ENCODE data around the gene TIMP3.

DNA sequence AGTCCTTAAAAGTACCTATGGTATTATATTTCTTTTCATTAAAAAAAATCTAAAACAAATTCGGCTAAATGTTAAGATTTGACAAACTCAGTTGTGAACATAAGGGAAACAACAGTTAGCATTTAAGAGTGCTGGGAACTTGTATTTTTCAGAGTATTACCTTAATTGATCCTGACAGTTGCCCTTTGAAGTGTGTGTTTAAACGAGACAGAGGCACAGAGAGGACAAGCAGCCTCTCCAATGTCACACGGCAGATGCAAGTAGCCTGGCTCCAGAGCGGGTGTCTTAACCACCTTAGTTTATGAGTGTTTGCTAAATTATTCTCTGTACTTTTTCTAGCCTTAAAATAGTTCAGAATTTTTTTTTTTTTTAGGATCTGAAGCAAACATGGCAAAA, 80.9 kb downstream of the TIMP3 start:
- TF ChIP-seq ZNF146 (tag by site-specific recombination; IDR thresholded peaks at IDR 0.05) (no peak), ZNF16 (tag by site-specific recombination; IDR thresholded peaks at IDR 0.05; ENCODE audit: low read depth) (no peak), ZBTB7A (tag by site-specific recombination; IDR thresholded peaks at IDR 0.05; ENCODE audit: low read depth) (no peak), ZNF394 (tag by site-specific recombination; IDR thresholded peaks at IDR 0.05; ENCODE audit: borderline replicate concordance) (no peak), ZNF112 (tag by site-specific recombination; IDR thresholded peaks at IDR 0.05) (no peak), ZNF626 (tag by site-specific recombination; IDR thresholded peaks at IDR 0.05) (no peak)
- TF ChIP-seq, protein P1, sequence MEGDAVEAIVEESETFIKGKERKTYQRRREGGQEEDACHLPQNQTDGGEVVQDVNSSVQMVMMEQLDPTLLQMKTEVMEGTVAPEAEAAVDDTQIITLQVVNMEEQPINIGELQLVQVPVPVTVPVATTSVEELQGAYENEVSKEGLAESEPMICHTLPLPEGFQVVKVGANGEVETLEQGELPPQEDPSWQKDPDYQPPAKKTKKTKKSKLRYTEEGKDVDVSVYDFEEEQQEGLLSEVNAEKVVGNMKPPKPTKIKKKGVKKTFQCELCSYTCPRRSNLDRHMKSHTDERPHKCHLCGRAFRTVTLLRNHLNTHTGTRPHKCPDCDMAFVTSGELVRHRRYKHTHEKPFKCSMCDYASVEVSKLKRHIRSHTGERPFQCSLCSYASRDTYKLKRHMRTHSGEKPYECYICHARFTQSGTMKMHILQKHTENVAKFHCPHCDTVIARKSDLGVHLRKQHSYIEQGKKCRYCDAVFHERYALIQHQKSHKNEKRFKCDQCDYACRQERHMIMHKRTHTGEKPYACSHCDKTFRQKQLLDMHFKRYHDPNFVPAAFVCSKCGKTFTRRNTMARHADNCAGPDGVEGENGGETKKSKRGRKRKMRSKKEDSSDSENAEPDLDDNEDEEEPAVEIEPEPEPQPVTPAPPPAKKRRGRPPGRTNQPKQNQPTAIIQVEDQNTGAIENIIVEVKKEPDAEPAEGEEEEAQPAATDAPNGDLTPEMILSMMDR (tag by site-specific recombination; IDR thresholded peaks at IDR 0.05): no peak
- TF ChIP-seq, protein P2, sequence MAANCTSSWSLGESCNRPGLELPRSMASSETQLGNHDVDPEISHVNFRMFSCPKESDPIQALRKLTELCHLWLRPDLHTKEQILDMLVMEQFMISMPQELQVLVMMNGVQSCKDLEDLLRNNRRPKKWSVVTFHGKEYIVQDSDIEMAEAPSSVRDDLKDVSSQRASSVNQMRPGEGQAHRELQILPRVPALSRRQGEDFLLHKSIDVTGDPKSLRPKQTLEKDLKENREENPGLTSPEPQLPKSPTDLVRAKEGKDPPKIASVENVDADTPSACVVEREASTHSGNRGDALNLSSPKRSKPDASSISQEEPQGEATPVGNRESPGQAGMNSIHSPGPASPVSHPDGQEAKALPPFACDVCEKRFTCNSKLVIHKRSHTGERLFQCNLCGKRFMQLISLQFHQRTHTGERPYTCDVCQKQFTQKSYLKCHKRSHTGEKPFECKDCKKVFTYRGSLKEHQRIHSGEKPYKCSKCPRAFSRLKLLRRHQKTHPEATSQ (tag by site-specific recombination; IDR thresholded peaks at IDR 0.05): no peak

Measured in HEK293 (cell line).